OCI-LY3 (cell line): ENCODE data around the gene PSMB9.

Source experiments
- H2AFZ ChIP-seq: fragments of 200-600, 300-600 bp; shearing (Covaris generic); 2 replicates; pipeline ENCODE4 v1.6.0; 2014; ENCODE audit warnings: antibody characterized with exemption, low read depth, low read length
- H3K27ac ChIP-seq: fragments of 200-600, 300-600 bp; sonication (generic); 2 replicates; pipeline ENCODE4 v1.5.1; 2014; ENCODE audit warnings: mild to moderate bottlenecking, low read length, moderate library complexity, mixed read lengths
- H3K27me3 ChIP-seq: fragments of 200-600, 300-600 bp; sonication (generic); 2 replicates; pipeline ENCODE4 v1.6.1; 2014; ENCODE audit warnings: low read depth, low read length, mixed read lengths
- H3K36me3 ChIP-seq: fragments of 200-600, 300-600 bp; sonication (generic); replicated peaks from 2 replicates; pipeline ENCODE3; 2014; ENCODE audit warnings: low read depth, low read length, mixed read lengths
- H3K4me1 ChIP-seq: fragments of 300-600, 200-600 bp; sonication (generic); 2 replicates; pipeline ENCODE4 v1.6.1; 2014; ENCODE audit warnings: low read length, mixed read lengths
- H3K4me2 ChIP-seq: fragments of 200-600, 300-600 bp; sonication (generic); 2 replicates; pipeline ENCODE4 v1.6.1; 2014; ENCODE audit warnings: low read length, mixed read lengths
- H3K4me3 ChIP-seq: fragments of 300-600, 200-600 bp; sonication (generic); 2 replicates; pipeline ENCODE4 v1.5.1; 2014; ENCODE audit warnings: antibody characterized with exemption, mild to moderate bottlenecking, low read length, moderate library complexity
- H3K79me2 ChIP-seq: fragments of 300-600, 200-600 bp; shearing (Covaris generic); 2 replicates; pipeline ENCODE4 v1.6.1; 2014; ENCODE audit warnings: mild to moderate bottlenecking, low read length, mixed read lengths
- H3K9ac ChIP-seq: fragments of 300-600, 200-600 bp; shearing (Covaris generic); 2 replicates; pipeline ENCODE4 v1.6.0; 2014; ENCODE audit warnings: mild to moderate bottlenecking, low read length, moderate library complexity
- H3K9me3 ChIP-seq: fragments of 200-600, 300-600 bp; shearing (Covaris generic); 2 replicates; pipeline ENCODE4 v1.6.1; 2014; ENCODE audit warnings: low read length, mixed read lengths; ENCODE audit not compliant: insufficient read depth
- H4K20me1 ChIP-seq: fragments of 200-600, 300-600 bp; sonication (generic); 2 replicates; pipeline ENCODE4 v1.6.1; 2016; ENCODE audit warnings: low read length, mixed read lengths; ENCODE audit not compliant: insufficient read depth
- EZH2phosphoT487 ChIP-seq: fragments of 200-600 bp; shearing (Covaris generic); IDR thresholded peaks from 2 replicates; pipeline ENCODE4 v1.6.1; 2018; ENCODE audit warnings: antibody characterized with exemption, mixed run types, low read depth
- TF ChIP-seq, protein P1 (sequence below): fragments of 200-600, 300-600 bp; sonication (generic); IDR thresholded peaks from 2 replicates; pipeline ENCODE4 v1.5.1; 2014; ENCODE audit warnings: antibody characterized with exemption, low read length, low read depth

The PSMB9 gene

DNA sequence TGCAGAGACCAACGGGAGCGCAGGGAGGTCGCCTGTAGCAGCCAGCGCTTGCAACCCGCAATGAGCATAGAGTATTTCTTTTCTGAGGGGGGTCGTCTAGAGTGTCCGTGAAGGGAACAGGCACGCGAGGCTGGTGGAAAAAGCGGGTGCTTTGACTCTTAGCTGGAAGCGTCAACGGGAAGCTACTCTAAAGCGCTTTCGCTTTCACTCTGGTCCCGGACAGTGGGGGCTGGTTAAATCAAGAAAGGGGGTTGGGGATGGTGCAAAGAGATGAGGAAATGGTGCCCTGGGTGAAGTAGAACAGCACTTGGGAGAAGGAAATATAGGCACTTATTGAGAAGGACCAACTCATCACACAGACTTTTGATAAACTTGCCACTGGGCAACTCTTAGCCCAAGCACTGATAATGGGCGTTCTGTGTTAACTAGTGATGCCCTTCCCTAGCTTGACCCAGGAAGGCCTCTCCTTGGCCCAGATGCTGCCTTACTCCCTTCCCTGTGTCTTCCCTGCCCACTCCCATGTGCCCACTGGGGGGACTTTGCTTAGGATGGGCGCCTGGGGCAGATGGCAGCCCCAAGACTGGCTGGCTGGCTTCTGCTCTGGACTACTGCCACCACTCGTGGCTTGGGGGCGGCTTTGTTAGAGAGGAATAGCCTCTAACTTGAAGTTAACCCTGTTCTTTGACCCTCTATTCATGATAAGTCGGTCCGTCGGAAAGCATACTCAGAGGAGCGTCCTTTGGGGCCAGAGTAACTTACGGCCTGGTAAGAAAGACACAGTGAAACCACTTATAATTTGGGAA lies 585 bp downstream of the PSMB9 start:
- Histone ChIP-seq H3K27me3 (no peaks in the 10 kb centered on the region), H3K9ac (peak overlapping the region; percentile 99), H3K4me1 (peaks cover 15% of the 10 kb centered on the region), H3K79me2 (peaks cover 45% of the 10 kb centered on the region), H3K4me3 (peak overlapping the region; percentile 98), H2AFZ (no peak overlapping the region), H3K9me3 (no peaks in the 10 kb centered on the region), H3K4me2 (peak overlapping the region; percentile 84), H3K27ac (peak overlapping the region; percentile 94), H4K20me1 (peaks cover 5% of the 10 kb centered on the region; the same call in 1 of the 2 replicates), H3K36me3 (peaks cover 47% of the 10 kb centered on the region)
- TF ChIP-seq EZH2phosphoT487 = no peak
- TF ChIP-seq, protein P1, sequence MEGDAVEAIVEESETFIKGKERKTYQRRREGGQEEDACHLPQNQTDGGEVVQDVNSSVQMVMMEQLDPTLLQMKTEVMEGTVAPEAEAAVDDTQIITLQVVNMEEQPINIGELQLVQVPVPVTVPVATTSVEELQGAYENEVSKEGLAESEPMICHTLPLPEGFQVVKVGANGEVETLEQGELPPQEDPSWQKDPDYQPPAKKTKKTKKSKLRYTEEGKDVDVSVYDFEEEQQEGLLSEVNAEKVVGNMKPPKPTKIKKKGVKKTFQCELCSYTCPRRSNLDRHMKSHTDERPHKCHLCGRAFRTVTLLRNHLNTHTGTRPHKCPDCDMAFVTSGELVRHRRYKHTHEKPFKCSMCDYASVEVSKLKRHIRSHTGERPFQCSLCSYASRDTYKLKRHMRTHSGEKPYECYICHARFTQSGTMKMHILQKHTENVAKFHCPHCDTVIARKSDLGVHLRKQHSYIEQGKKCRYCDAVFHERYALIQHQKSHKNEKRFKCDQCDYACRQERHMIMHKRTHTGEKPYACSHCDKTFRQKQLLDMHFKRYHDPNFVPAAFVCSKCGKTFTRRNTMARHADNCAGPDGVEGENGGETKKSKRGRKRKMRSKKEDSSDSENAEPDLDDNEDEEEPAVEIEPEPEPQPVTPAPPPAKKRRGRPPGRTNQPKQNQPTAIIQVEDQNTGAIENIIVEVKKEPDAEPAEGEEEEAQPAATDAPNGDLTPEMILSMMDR = no peak

DNA sequence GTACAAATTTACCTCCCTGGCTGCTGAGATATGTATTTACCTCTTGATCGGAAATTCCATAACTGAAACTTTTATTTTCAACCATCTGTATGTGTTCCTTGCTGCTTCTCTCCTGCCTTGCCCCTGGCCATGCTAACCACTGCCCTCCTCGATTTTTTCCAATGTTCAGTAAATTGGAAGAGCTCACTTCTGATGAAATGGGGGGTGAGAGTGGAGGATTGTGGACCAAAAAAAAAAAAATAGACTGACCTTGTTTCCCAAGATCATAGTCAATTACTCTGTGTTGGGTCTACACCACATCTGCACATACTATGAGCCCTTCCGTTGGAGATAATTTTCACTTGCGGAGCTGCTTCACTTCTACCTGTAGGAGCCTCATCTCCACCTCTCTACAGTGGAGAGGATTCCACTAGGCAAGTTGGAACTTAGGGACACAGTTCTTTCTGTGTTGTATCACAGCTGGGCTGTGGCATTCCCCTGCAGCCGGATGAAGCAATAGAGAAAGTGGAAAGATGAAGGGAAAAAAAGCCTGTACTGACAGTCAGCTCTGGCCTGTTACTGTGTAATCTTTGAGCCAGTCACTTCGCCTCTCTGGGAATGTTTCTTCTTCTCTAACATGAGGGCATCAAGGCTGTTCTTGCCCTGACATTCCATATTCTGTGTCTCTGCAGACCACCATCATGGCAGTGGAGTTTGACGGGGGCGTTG lies 1.6 kb downstream of the PSMB9 start:
- Histone ChIP-seq H3K4me3 (peak overlapping the region; percentile 98), H4K20me1 (peaks cover 5% of the 10 kb centered on the region; the same call in 1 of the 2 replicates), H3K9ac (peak overlapping the region; percentile 99), H3K27me3 (no peaks in the 10 kb centered on the region), H3K9me3 (no peaks in the 10 kb centered on the region), H3K4me2 (peak overlapping the region; percentile 84), H3K27ac (peak overlapping the region; percentile 94; the same call in 1 of the 2 replicates), H2AFZ (no peak overlapping the region), H3K36me3 (peaks cover 37% of the 10 kb centered on the region), H3K4me1 (peaks cover 18% of the 10 kb centered on the region), H3K79me2 (peaks cover 45% of the 10 kb centered on the region)
- TF ChIP-seq, protein P1 = no peak
- no peak for TF ChIP-seq EZH2phosphoT487

DNA sequence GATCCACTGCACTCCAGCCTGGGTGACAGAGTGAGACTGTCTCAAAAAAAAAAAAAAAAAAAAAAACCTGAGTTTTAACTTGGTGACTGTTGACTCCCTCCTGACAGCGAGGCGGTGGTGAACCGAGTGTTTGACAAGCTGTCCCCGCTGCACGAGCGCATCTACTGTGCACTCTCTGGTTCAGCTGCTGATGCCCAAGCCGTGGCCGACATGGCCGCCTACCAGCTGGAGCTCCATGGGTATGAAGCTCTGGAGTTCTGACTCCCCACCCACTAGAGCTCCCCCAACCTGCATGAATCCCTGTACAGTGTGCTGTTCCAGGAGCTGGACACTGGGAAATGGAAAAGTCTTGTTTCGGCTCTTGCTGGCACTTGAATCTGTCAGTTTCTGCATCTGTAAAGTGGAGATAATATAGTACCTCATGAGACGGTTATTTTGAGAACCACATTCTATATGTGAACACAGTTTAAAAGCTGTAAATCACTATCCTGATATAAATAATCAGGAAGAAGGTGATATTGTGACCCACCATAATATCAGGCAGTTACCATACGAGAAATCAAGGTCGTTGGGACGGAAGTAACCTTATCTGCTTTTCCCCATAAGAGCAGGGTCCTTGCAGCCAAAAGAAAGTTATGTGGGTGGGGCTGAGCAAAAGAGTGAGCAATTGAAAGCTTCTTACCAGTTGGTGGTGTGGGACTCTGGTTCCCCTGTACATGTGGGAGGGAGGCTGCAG lies 3.3 kb downstream of the PSMB9 start:
- Histone ChIP-seq H4K20me1 (peaks cover 1% of the 10 kb centered on the region; the same call in 1 of the 2 replicates), H3K79me2 (peaks cover 32% of the 10 kb centered on the region), H3K4me1 (peaks cover 19% of the 10 kb centered on the region), H3K4me2 (no peak overlapping the region), H3K27me3 (no peaks in the 10 kb centered on the region), H3K36me3 (peaks cover 20% of the 10 kb centered on the region), H2AFZ (no peak overlapping the region), H3K4me3 (no peak overlapping the region), H3K9ac (no peak overlapping the region), H3K9me3 (no peaks in the 10 kb centered on the region), H3K27ac (no peak overlapping the region)
- no peak for TF ChIP-seq EZH2phosphoT487
- TF ChIP-seq, protein P1 = no peak
